NB4 (cell line): ENCODE results near the gene THSD7B.

Source experiments
- MYC ChIP-seq: IDR thresholded peaks from 2 replicates; pipeline ENCODE4 v1.6.1; 2011; ENCODE audit warnings: low read depth, low read length
- TF ChIP-seq, protein P1 (sequence below): IDR thresholded peaks from 2 replicates; pipeline ENCODE4 v1.6.1; 2011; ENCODE audit warnings: low read depth, low read length
- TF ChIP-seq, protein P2 (sequence below): IDR thresholded peaks from one replicate; pipeline ENCODE4 v1.5.1; 2012; ENCODE audit warnings: low read depth, low read length

DNA sequence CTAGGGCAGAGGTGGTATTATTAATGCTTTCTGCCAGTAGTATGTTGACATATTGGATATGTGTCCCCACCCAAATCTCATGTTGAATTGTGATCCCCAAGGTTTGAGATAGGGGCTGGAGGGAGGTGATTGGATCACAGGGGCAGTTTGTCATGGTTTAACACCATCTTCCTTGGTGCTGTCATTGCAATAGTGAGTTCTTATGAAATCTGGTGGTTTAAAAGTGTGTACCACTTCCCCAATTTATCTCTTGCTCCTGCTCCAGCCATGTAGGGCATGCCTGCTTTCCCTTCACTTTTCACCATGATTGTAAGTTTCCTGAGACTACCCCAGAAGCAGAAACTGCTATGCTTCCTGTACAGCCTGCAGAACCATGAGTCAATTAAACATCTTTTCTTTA is 47.1 kb upstream of the THSD7B start:
- TF ChIP-seq, protein P1, sequence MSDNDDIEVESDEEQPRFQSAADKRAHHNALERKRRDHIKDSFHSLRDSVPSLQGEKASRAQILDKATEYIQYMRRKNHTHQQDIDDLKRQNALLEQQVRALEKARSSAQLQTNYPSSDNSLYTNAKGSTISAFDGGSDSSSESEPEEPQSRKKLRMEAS = no peak
- TF ChIP-seq, protein P2, sequence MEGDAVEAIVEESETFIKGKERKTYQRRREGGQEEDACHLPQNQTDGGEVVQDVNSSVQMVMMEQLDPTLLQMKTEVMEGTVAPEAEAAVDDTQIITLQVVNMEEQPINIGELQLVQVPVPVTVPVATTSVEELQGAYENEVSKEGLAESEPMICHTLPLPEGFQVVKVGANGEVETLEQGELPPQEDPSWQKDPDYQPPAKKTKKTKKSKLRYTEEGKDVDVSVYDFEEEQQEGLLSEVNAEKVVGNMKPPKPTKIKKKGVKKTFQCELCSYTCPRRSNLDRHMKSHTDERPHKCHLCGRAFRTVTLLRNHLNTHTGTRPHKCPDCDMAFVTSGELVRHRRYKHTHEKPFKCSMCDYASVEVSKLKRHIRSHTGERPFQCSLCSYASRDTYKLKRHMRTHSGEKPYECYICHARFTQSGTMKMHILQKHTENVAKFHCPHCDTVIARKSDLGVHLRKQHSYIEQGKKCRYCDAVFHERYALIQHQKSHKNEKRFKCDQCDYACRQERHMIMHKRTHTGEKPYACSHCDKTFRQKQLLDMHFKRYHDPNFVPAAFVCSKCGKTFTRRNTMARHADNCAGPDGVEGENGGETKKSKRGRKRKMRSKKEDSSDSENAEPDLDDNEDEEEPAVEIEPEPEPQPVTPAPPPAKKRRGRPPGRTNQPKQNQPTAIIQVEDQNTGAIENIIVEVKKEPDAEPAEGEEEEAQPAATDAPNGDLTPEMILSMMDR = no peak
- no peak for TF ChIP-seq MYC
